Pons (tissue), 1 donor: ENCODE results near the gene RGCC.

Experiments
- DNase-seq: peaks from one replicate; pipeline ENCODE4 v3.0.0-alpha.2; 2016; ENCODE audit warnings: low spot score

The RGCC gene

GRCh38 chr13:41453620-41454019 lies 3.7 kb upstream of the RGCC start:
- DNase-seq = no peak

- no peak for DNase-seq
These were observed 3.2 kb upstream of the RGCC start for GRCh38 chr13:41454170-41454569.

GRCh38 chr13:41455725-41456419 lies 1.5 kb upstream of the RGCC start:
- no peak for DNase-seq

- no peak for DNase-seq
These were observed 338 bp downstream of the RGCC start for GRCh38 chr13:41457589-41458186.

- DNase-seq = peak; percentile 17
These were observed 924 bp downstream of the RGCC start for GRCh38 chr13:41458187-41458760.

- peak; percentile 63 for DNase-seq
These were observed 1.5 kb downstream of the RGCC start for GRCh38 chr13:41458761-41459431.

GRCh38 chr13:41459432-41460073 lies 2.2 kb downstream of the RGCC start:
- peak; percentile 77 for DNase-seq

- peak; percentile 58 for DNase-seq
These were observed 2.7 kb downstream of the RGCC start for GRCh38 chr13:41460074-41460465.

GRCh38 chr13:41460930-41461329 lies 3.6 kb downstream of the RGCC start:
- peak; percentile 19 for DNase-seq

GRCh38 chr13:41461527-41462139 lies 4.3 kb downstream of the RGCC start:
- DNase-seq = peak; percentile 64

GRCh38 chr13:41462427-41462826 lies 5.1 kb downstream of the RGCC start:
- DNase-seq = peak; percentile 11

- DNase-seq = no peak
These were observed 6.7 kb downstream of the RGCC start for GRCh38 chr13:41463838-41464602.

GRCh38 chr13:41465241-41465847 lies 8.0 kb downstream of the RGCC start:
- peak; percentile 49 for DNase-seq

GRCh38 chr13:41465898-41466320 lies 8.6 kb downstream of the RGCC start:
- no peak for DNase-seq

- DNase-seq = peak; percentile 83
These were observed 10.1 kb downstream of the RGCC start for GRCh38 chr13:41467425-41467945.

GRCh38 chr13:41468631-41469030 lies 11.3 kb downstream of the RGCC start:
- DNase-seq = no peak

- DNase-seq = no peak
These were observed 12.8 kb downstream of the RGCC start for GRCh38 chr13:41470196-41470595.

GRCh38 chr13:41471785-41472184 lies 14.4 kb downstream of the RGCC start:
- no peak for DNase-seq

GRCh38 chr13:41487222-41487621 lies 29.9 kb downstream of the RGCC start:
- DNase-seq = no peak

GRCh38 chr13:41488124-41488523 lies 30.8 kb downstream of the RGCC start:
- no peak for DNase-seq
